Left forelimb (tissue), 1 donor: ENCODE measurements around the gene LRRK1.
A peak's percentile ranks its signal among the peaks of the same experiment; 100 is the strongest.
"Not testable (repeated sequence)": the region's sequence is repeated elsewhere in the genome, so short reads cannot be mapped to it uniquely, and the experiment has no call there.

ENCODE experiments used
- DNase-seq: peaks from one replicate; pipeline ENCODE4 v3.0.0-alpha.2; 2018; ENCODE audit warnings: low spot score

LRRK1 gene

DNA sequence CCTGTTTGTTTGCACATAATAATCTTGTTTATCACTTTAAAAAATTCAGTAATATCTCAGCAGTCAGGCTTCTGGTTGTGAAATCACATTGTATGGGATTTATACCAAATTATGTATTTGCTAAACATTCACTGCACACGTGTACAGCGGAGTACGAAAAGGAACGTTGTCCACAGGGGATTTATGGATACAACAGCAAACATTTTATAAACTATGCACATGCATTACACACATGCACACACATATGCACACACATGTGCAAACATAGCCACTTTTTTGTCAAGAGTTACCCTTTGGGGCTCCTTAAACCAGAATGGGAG, 150.5 kb downstream of the LRRK1 start:
- no peak for DNase-seq

DNA sequence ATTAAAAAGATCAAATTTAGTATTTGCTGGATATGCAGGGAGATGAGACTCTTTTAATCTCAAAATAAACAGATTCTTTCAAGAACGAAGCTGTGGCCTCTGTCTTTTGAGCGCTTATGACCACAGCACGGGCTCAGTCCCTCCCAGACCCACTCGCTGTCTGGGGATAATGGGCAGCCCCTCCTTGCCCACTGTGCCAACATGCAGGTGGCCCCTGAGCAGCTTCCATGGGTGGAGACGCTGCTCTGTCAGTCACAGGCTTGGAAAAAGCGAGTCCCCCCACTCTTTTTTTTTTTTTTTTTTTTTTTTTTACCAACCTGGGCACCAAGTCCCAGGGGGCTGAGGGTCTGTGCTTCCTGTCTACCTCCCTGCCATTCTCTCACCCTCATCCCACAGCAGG, 150.9 kb downstream of the LRRK1 start:
- DNase-seq: no peak

DNA sequence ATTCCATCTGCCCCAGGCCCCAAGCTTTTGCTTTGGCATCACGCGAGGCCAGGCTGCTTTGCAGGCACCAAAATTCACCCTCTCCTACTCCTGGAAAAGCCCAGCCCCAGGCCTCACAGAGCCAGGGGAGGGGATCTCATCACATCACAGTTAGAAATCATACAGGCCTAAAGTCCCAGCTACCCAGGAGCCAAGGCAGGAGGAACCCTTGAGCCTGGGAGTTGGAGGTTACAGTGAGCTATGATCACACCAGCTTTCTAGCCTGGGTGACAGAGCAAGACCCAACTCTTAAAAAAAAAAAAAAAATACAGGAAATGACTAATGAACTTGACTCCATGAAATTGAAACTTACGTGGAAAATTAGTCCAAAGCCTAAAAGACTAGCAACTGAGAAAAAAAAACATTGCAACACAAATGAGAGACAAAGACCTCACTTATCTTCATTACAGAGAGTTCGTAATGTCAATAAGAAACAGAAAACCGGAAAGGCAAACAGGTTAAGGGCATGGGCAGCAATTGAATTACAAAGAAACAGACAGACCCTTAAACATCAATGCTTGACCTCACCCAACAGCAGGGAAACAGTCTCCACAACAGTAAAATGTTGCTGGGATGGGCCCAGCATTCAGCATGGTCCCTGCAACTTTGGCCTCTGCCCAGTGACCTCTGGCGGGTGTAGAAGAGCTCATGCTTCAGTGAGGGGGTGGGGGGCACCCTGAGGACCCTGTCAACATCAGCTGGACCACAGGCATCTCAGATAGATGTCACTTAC, 151.5 kb downstream of the LRRK1 start:
- no peak for DNase-seq

DNA sequence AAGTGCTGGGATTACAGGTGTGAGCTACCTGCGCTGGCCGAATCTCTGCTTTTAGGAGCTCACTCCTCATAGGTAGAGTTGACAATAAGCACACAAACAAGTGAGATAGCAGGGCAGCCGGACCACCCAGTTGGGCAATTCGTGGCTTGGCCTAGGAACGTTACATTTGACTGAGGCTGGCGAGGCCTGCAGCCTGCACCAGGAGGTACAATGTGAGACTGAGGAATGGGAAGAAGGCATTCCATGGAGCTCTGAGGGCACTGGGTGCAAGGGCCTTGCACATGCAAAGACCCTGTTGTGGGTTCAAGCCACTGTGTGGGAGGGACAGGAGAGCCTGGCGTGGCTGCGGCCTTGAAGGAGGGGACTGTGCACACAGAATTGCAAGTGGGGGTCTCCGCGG, 152.5 kb downstream of the LRRK1 start:
- no peak for DNase-seq

DNA sequence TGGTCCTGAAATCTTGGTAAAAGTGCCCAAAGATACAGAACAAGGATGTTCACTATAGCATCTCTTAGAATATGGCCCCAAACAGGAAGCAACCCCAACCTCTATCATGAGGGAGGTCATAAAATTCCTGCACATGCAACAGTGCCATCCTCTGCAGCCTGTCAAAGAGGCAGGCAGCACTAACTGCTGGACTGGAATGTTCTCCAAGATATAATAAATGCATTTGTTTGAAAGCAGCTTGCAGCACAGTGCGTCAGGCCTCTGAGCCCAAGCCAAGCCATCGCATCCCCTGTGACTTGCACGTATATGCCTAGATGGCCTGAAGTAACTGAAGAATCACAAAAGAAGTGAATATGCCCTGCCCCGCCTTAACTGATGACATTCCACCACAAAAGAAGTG, 153.1 kb downstream of the LRRK1 start:
- not testable (repeated sequence) for DNase-seq

DNA sequence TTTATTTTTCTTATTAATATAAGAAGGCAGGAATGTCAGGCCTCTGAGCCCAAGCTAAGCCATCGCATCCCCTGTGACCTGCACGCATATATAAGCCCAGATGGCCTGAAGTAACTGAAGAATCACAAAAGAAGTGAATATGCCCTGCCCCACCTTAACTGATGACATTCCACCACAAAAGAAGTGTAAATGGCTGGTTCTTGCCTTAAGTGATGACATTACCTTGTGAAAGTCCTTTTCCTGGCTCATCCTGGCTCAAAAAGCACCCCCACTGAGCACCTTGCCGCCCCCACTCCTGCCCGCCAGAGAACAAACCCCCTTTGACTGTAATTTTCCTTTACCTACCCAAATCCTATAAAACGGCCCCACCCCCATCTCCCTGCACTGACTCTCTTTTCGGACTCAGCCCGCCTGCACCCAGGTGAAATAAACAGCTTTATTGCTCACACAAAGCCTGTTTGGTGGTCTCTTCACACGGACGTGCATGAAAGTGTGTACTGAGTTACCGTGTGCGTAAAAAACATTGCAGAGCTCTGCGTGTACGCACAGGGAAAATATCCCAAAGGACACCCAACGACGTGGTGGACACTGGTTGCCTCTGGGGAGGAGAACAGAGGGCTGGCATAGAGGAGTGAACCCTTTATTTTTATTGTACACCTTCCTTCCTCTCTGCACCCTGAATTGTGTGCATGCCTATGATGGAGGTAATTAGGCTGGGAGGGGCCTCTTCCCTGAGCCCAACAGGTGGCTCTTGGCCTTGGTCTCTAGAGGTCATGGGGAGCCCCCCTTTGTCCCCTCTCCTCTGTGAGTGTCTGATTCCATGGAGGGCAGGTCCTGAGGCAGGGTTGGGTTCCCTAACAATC, 158.9 kb downstream of the LRRK1 start:
- not testable (repeated sequence) for DNase-seq

DNA sequence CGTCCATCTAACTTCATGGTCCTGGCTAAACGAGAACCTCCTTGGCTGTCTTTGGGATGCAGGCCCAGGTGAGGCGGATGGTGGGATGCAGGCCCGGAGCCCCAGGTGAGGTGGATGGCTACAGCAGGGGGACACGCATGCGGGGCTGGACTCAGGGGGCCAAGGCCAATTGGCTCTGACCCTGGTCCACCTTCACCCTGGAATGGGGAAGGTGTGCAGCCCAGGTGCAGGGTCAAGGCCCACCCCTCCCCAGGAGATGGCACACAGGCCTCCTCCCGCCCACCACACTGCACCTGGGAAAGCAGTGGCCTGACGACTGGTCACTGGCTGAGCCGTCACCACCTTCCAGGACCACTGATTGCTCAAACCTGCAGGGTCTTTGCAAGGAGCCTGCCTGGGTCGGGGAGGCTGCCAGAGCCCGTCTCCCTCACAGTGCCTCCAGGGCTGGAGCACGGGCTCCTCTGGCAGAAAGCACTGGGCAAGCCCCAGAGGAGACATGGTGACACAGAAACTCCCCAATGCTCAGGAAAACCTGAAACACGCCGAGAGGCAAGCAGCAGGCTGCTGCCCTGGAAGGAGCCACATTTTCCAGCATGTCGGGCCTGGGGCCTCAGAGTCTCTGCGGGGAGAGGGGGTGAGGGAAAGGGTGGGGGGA, 159.6 kb downstream of the LRRK1 start:
- no peak for DNase-seq

DNA sequence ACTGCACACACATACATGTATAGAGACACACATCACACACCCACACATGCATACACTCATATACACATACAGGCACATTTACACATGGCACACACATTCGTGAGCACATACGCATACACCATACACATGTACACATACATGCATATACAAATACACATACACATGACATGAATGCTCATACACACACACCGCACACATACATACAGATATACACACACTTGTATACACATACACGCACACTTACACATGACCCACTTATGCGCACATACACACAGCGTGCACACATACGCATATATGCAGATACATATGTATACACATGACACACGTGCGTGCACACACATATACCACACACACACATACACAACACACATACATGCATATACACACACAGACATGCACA, 162.7 kb downstream of the LRRK1 start:
- no peak for DNase-seq

DNA sequence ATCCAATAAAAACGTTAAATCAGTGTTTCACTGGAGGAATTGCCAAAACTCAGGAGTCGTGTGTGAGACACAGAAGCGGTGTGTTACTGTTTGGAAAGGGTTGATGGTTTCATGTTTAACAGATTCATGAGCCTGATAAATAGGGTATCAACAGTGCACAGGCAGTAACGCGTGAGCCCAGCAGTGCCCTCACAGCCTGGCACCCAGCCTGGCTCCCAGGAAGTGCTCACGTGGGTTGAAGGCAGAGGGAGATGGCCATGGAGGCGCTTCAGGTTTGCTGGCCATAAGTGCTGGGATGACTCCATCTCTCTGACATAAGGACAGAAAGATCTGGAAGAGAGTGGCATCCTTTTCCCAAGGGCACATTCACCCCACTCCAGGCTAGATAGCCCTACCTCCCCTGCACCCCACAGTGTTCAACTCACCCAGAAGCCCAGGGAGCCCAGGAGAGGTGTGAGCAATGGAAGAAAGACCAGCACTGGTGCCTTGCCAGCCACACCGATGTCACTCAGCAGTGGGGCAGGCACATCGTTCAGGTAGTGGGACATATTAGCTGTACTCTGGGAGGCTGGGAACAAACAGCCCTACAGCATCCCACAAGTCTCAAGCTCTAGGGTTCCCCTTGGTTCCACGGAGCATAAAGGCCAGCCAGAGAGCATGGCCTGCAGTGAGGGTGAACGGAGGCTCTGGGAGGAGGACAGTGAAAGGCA, 164.3 kb downstream of the LRRK1 start:
- DNase-seq: no peak

DNA sequence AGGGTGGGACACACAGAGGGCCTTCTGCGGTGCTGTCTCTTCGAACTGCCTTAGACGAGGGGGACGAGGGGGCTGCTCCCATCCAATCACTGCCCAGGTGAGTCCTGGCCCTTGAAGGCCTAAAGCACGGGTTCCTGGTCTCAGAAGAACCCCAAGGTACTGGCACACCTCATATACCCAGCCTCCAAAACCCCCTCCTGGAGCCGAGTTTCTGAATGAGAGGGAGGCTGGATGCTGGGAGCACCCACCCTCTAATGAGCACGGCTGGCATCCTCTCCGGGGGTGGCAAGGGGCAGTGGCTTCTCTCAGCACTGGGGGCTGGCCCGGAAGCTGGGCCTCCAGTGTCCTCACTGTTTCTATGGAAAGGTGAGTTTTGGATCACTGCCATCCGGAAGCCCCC, 165.6 kb downstream of the LRRK1 start:
- no peak for DNase-seq

DNA sequence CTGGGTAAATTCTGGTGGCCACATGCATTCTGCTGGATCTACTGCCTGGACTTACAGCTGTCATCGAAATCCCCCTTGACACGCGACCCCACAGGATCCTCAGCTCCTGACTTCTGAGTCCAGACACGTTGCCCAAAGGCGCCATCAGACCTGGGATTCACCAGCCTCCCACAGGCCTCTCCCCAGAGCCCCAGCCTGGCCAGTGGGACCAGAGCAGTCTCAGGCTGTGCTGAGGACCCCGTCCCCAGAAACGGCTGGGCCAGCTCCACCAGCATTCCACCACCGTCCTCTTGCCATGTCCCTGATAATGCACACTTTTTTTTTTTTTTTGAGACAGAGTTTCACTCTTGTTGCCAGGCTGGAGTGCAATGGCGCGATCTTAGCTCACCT, 166.1 kb downstream of the LRRK1 start:
- DNase-seq: no peak

DNA sequence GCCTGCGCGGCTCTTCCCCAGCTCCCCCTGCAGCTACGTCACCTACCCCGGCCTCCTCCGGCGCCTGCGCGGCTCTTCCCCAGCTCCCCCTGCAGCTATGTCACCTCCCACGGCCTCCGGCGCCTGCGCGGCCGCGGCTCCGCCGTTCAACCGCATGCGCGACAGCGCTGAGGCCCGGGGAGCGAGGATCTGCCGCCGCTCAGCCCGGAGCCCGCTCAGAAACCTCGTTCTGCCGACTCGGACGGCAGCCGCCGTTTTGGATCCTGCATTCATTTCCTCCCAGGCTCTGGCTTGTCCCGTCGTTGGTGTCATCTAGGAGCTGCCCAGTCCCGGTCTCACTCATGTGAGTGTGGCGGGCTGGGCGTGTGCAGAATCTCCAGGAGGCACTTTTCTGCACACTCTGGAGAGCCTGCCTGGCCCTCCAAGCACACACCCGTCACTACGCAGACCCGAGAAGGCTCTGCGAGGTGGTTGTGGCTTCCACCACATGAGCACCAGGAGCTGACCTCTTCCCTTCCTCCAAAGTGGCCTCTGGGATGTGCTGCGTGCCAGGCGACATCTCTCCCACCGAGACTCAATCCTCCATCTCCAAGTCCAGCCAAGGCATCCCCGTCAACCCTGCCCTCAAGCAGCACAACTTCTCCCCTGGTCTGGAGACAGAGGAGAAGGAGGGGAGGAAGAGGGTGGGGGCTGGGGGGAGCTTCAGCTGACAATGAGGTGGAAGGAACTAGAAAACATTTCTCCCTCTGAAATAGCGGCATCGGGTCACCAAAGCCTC, 167.4 kb downstream of the LRRK1 start:
- DNase-seq: no peak

DNA sequence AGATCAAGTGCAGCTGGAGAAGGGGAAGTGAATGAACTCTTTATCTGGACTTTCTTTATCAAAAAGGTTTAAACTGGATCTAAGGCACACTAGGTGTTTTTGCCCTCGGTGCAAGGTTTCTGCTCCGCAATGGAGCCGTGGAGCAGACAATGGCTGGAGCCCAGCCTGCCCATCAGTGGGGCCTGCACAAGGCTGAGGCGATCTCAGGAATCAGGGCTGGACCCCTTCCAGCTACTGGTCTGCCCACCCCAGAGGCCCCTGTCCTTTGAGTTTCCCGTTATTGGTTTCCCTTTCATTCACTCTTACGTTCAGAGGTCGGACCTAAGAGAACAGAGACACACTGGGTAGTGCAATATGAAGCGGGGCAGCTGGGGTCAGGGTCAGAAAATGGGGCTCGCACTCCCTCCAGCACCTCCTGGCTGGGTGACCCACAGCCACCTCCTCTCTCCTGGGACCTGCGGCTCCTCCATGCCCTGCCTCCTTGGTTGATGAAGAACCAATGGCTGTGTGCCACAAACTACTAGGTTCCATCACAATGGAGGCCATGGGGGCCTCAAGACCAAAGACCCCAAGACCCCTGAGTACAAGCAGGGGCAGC, 168.1 kb downstream of the LRRK1 start:
- DNase-seq: no peak

DNA sequence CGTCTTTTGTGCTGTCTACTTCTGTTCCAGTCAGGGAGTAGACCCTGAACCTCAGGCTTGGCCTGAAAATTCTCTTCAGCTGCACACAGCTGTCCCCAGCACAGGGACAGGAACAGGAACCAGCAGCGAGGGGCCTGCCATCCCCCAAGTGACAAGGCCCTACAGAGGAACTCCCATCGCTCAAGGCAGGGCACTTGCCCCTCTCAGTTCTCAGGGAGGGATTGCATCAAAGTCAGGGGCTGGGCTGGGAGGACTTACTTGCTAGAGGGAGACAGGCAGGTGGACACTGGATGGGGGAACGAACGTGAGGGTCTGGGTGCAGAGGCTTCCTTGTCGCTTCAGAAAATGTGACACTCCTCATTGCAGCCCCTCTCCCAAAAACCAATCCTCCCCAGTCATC, 169.1 kb downstream of the LRRK1 start:
- DNase-seq: no peak

DNA sequence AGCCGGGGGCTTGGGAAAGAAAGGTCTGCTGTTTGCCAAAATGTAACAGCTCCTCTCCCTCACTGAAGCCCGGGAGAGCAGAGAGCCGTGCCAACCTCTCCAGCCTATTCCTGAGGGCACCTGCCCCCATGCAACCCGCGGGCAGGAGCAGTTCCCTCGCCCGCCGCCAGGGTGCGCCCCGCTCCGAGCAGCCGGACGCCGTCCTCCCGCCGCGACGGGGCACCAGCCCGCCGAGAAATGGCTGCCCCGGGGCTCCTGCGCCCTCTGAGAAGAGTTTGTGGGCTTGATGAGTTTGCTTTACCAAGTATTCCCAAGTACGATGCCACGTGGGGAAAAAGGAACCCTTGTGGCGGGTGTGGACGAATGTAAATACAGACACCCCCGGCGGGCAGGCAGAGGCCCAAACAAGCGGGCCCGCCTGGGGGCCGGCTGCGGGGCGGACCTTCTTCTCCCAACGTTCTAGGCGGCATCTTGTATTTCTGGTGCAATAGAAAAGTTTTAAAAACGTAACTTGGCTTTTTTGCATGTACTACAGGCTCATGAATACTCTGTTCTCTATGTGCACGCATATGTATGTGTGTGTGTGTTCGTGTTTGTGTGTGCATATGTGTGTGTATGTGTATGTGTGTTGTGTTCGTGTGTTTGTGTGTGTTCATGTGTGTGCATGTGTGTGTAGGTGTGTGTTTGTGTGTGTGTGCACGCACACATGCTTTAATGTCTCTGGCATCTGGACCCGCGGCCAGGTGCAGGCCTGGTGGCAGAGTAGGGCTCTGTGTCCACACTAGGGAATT, 169.8 kb downstream of the LRRK1 start:
- DNase-seq: peak; percentile 83

DNA sequence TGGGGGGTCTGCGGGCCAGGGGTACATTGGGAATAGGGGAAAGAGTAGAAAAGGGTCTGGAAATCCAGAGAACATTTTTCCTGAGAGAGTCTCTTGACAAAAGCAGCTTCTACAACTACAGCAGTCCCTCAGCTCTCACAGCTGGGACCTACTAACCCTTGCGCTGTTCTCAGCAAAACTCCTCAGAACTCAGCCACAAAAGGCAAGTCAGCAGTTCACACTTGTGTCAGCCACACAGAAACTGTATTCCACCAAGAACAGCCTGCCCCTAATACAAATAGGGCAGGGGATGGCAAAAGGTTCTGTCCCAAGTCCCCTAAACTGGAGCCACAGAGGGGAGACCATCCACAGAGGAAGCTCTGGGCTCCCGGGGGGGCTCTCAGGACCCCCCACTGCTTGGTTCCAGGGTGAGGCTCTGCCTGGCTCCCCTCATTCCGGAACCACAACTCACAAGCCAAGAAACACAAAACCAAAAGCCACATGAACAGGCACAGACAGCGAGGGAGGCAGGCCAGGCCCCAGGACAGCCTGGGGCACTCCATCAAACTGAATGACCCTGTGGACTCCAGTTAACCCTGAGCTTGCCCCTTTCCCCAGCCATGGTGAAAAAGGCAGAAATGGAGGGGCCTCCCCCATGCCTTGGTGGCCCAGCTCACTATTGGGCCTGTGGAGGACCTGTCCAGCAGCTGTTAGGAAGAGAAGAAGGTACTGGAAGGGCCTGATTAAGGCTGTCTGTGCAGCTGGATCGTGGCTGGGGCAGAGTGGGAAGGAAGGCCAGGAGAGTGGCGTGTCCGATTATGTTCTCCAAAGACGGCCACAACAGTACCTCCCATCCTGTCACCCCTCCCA, 170.6 kb downstream of the LRRK1 start:
- DNase-seq: no peak

DNA sequence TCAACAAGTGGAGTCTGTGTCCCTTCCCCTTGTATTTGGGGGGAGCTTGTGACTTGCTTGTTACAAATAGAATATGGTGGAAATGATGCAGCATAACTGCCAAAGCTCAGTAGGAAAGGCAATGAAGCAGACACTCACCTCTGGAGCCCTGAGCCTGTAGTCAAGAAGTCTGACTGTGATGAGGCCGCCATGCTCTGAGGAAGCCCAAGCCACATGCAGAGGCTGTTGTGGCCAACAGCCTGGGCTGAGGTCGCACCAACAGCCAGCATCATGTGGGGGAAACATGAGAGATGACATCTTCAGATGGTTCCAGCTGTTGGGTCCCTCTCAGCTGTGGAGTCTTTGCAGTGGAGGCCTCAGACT, 171.3 kb downstream of the LRRK1 start:
- DNase-seq: no peak

DNA sequence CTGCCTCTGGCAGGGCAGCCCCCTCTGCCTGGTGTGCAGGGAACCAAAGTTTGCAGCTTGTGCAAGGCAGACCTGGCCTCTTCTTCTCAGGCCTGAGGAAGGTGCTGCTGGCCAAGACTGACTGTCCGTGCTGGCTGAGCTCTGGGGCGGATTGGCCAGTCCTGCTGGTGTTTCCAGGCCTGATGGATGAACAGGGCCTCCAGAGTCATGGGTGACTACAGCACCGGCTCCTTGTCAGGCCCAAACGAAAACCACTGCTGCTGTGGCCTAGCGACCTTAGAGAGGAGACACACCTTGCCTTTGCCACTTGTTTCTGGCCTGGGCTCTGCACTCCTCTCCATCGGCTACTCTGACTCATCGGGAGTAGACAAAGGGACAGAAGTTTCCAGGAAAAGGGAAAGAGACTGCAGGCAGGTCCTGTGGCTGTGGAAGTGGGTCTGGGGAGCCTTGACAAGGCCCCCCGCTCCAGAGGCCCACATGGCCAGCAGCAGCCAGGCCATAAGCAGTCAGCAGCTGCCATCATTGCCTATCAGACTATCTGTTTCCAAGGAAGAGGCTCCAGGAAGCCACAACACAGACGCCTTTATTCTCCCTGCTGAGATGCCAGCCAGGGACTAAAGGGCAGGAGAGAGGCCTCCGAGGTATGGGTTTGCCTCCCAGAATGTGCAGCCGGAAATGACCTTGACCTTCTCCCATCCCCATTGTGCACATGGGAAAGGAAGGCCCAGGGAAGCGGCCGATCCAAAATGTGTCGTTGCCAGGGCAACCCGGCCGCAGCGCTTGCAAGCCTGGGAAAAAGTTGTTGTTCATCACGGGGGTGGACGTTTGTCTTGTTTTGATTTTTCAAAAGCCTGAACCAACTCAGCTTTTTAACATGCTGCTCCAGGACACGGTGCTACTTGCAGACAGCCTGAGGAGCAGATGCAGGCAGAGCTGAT, 172.2 kb downstream of the LRRK1 start:
- DNase-seq: no peak
